Measurements from ENCODE around the gene BNC2. TPM values are rescaled to one million over a fixed set of nuclear protein-coding genes. Genes with fewer than 3 reads are reported as not detected.

Gene BNC2
- total RNA-seq, 1 donor from 2014 or later = not detected

DNA sequence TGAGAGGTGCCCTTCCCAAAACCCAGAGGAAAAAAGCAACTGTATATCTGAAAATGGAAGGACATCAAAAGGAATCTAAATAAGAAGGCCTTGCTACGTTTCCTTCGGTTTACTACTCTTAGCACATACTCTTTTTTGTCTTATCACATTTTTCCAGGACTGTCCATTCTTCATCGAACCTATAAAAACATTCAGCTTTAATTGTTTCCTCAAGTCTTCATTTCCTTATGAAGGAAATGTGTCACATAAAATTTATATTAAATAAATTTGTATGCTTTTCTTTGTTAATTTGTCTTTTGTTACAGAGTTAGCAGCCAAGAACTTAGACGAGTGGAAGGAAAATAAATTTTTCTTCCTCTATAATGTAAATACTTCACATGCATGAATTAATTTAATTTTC is 255.0 kb downstream of the BNC2 start:
- Mint-ChIP-seq H3K4me3 (no peak overlapping the region), H3K4me1 (ENCODE audit: low read depth) (no peaks in the 10 kb centered on the region), H3K9me3 (no peaks in the 10 kb centered on the region), H3K27ac (no peak overlapping the region), H3K27me3 (ENCODE audit: insufficient read depth) (no peaks in the 10 kb centered on the region), H3K36me3 (ENCODE audit: low read depth) (no peaks in the 10 kb centered on the region)
- intact Hi-C loops (cut with micrococcal nuclease) = no loop called here
- DNase-seq (ENCODE audit: low spot score) = no peak

DNA sequence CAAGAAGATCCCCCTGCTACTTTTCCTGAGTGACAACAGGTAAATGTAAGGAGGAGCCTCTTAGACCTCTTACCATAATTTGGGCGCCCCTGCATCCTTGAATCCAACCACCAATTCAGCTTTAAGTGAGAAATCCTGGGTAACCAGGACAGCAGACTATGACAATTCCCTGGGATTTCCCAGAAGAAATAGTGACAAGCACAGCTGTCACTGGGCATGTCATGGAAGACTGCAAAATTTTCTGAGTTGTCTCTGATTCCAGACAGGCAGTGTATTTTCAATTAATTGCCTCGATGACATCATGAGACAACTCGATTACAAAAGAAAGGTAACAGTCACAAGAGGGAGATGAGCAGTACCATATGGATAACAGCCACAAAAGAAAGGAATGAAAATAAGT is 256.9 kb downstream of the BNC2 start:
- Mint-ChIP-seq H3K4me3 (no peak overlapping the region), H3K9me3 (no peaks in the 10 kb centered on the region), H3K36me3 (ENCODE audit: low read depth) (no peaks in the 10 kb centered on the region), H3K27ac (no peak overlapping the region), H3K27me3 (ENCODE audit: insufficient read depth) (no peaks in the 10 kb centered on the region), H3K4me1 (ENCODE audit: low read depth) (no peaks in the 10 kb centered on the region)
- no peak for DNase-seq (ENCODE audit: low spot score)
- intact Hi-C loops (cut with micrococcal nuclease) = no loop called here

DNA sequence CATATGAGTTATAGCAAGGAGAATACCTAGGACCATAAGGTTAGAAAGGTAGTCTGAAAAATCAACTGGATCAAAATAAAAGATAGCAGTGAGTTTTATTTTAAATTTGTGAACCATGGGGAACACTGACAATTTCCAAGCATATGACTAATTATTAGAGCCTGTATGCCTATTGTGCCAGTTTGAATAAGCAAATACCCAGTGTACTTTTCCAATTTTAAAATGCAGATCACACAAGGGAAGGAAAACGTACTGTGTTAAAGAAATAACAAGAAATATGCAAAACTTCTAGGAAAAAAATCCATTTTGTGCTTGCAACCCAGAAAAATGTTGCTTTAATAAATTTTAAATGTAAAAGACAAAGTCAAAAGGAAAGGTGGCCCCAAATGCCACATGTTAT is 257.4 kb downstream of the BNC2 start:
- DNase-seq (ENCODE audit: low spot score) = no peak
- Mint-ChIP-seq H3K4me1 (ENCODE audit: low read depth) (no peaks in the 10 kb centered on the region), H3K36me3 (ENCODE audit: low read depth) (no peaks in the 10 kb centered on the region), H3K9me3 (no peaks in the 10 kb centered on the region), H3K4me3 (no peak overlapping the region), H3K27ac (no peak overlapping the region), H3K27me3 (ENCODE audit: insufficient read depth) (no peaks in the 10 kb centered on the region)
- intact Hi-C loops (cut with micrococcal nuclease) = no loop called here

DNA sequence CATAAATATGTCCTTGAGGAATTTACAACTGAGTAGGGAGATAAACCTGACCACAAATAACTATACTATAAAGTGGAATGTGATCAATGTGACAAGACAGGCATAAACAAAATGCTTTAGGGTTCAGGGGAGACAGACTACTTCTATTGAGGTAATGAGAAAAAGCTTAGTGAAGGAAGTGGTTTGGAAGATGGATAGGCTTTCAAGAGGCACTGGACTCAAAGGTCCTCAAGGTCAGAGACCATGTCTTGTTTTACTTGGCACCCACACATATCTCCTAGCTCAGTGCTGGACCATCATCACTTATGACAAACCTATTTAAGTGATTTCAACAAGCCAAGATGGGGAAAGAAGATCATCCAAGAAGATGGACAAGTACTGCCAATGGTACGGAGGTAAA is 257.8 kb downstream of the BNC2 start:
- H3K4me3 Mint-ChIP-seq = no peak overlapping the region
- no peaks in the 10 kb centered on the region for H3K9me3 Mint-ChIP-seq
- no peak for DNase-seq (ENCODE audit: low spot score)
- intact Hi-C loops (cut with micrococcal nuclease) = no loop called here
- no peaks in the 10 kb centered on the region for H3K36me3 Mint-ChIP-seq (ENCODE audit: low read depth)
- H3K27ac Mint-ChIP-seq = no peak overlapping the region
- H3K4me1 Mint-ChIP-seq (ENCODE audit: low read depth) = no peaks in the 10 kb centered on the region
- H3K27me3 Mint-ChIP-seq (ENCODE audit: insufficient read depth) = no peaks in the 10 kb centered on the region

DNA sequence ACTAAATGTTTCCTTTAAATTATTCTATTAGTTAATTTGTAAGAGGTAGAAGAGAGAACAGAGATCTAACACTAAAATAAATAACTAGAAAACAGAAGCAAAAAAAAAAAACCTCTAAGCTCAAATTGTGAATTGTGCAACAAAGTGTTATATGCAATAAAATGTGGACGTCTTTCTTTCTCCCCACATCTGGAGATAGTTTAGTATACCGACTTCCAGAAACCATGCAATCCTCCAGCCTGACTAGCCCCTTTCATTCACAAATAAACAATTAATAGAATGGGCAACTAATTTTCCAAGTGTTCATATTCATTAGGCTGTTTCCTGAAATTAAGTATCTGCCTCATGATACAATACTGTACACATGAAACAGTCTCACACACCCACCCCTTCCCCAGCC is 258.5 kb downstream of the BNC2 start:
- H3K4me1 Mint-ChIP-seq (ENCODE audit: low read depth) = no peaks in the 10 kb centered on the region
- intact Hi-C loops (cut with micrococcal nuclease) = no loop called here
- no peak for DNase-seq (ENCODE audit: low spot score)
- no peaks in the 10 kb centered on the region for H3K9me3 Mint-ChIP-seq
- H3K4me3 Mint-ChIP-seq = no peak overlapping the region
- no peaks in the 10 kb centered on the region for H3K27me3 Mint-ChIP-seq (ENCODE audit: insufficient read depth)
- no peaks in the 10 kb centered on the region for H3K36me3 Mint-ChIP-seq (ENCODE audit: low read depth)
- H3K27ac Mint-ChIP-seq = no peak overlapping the region

DNA sequence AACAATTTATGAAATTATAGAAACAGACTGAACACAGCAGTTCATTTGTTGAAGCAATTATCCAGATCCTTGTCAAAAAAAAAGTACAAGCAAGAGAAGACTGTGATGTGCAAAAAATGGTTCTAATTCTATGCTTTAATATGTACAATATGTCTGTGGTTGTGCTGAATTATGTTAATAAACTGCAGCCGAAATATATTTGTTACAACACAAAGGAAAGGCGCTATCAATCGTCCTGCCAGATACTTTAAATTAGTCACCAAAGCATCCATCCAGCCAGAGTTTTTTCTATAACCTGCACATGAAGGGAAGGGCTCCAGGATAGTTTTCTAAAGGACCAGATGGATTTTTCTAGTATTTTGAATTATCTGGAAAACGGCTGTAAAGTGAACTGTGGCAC is 259.5 kb downstream of the BNC2 start:
- H3K27ac Mint-ChIP-seq = no peak overlapping the region
- H3K36me3 Mint-ChIP-seq (ENCODE audit: low read depth) = no peaks in the 10 kb centered on the region
- H3K9me3 Mint-ChIP-seq = no peaks in the 10 kb centered on the region
- no peaks in the 10 kb centered on the region for H3K27me3 Mint-ChIP-seq (ENCODE audit: insufficient read depth)
- no peak overlapping the region for H3K4me3 Mint-ChIP-seq
- no peak for DNase-seq (ENCODE audit: low spot score)
- intact Hi-C loops (cut with micrococcal nuclease) = no loop called here
- no peaks in the 10 kb centered on the region for H3K4me1 Mint-ChIP-seq (ENCODE audit: low read depth)

DNA sequence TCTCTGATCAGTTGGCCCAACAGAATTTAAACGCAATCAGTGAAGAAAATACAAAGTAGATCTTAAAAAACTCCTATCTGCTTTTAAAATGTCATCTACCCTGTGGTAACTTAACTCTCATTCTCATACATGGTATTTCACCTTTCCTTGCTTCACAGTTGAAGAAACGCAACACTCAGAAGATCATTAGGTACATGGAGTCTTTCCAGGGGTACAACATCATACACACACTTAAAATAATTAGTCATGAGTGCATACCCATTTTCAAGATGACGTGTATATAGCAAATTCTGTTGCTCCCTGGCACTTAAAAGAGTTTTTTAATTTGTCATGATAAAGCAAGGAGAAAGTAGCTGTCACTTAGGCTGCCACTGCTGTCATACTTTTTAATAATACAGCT is 259.9 kb downstream of the BNC2 start:
- Mint-ChIP-seq H3K4me3 (no peak overlapping the region), H3K27ac (no peak overlapping the region)
- intact Hi-C loops (cut with micrococcal nuclease) = no loop called here

DNA sequence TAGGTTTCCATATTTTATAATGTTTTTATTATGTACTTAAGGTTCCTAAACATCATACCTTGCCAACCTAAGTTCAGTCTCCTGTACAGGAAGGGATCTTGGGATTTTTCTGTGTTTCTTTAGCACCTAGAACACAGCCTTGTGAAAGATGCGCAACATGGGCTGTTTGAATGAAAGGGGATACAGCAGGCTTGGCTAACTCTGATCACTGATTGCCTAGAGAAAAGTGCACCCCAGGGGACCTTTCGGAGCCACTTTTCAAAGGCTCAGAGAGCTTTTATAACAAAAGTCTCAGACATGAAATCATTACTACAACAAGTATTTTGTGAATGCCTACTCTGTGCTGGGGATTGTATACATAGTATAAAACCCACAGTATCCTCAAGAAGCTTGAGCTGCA is 261.6 kb downstream of the BNC2 start:
- Mint-ChIP-seq H3K4me1 (ENCODE audit: low read depth) (no peaks in the 10 kb centered on the region), H3K4me3 (no peak overlapping the region), H3K36me3 (ENCODE audit: low read depth) (no peaks in the 10 kb centered on the region), H3K27me3 (ENCODE audit: insufficient read depth) (no peaks in the 10 kb centered on the region), H3K27ac (no peak overlapping the region), H3K9me3 (no peaks in the 10 kb centered on the region)
- intact Hi-C loops (cut with micrococcal nuclease) = no loop called here
- no peak for DNase-seq (ENCODE audit: low spot score)

More for the DNA sequence above, 259.9 kb downstream of the BNC2 start:
- Mint-ChIP-seq H3K36me3 (ENCODE audit: low read depth) (no peaks in the 10 kb centered on the region), H3K4me1 (ENCODE audit: low read depth) (no peaks in the 10 kb centered on the region), H3K9me3 (no peaks in the 10 kb centered on the region), H3K27me3 (ENCODE audit: insufficient read depth) (no peaks in the 10 kb centered on the region)
- no peak for DNase-seq (ENCODE audit: low spot score)

DNA sequence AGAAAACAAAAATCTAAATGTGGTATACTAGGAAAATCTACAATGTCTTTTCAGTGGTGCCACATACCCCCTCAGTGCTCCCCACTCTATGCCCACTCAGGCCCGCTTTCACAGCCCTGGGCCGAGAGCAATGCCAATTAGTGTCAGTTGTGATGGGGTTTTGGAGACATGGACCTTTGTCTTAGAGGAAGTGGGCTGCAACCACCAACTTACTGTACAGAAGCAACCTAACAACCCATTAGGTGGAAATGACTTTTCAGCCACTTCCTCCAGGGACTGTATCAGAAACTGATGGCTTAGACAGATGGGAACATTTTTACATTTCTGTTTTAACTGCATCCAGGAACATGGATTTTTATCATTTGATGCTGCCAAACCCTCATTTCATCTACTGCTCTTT is 268.0 kb downstream of the BNC2 start:
- intact Hi-C loops (cut with micrococcal nuclease) = no loop called here
- Mint-ChIP-seq H3K36me3 (ENCODE audit: low read depth) (no peaks in the 10 kb centered on the region), H3K27ac (no peak overlapping the region), H3K9me3 (no peaks in the 10 kb centered on the region), H3K27me3 (ENCODE audit: insufficient read depth) (no peaks in the 10 kb centered on the region), H3K4me3 (no peak overlapping the region), H3K4me1 (ENCODE audit: low read depth) (no peaks in the 10 kb centered on the region)
- no peak for DNase-seq (ENCODE audit: low spot score)

DNA sequence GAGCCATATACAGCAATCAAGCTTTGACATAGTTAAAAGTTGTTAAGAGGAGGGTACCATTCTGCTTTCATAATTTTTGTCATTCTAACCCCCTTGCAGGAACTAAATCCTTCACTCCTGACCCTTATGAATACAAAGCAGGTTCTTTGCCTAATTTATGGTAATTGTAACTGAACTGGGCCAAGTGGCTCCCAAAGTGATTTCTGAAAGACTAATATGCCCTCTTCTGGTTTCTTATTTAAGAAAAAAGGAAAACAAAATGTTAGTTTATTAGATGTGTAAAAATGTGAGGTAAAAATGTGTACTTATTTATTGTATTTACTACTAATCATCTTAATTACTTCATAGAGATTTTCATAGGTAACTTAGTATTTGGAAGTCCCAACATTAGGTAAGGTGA is 268.5 kb downstream of the BNC2 start:
- no peaks in the 10 kb centered on the region for H3K36me3 Mint-ChIP-seq (ENCODE audit: low read depth)
- H3K4me3 Mint-ChIP-seq = no peak overlapping the region
- intact Hi-C loops (cut with micrococcal nuclease) = no loop called here
- no peaks in the 10 kb centered on the region for H3K27me3 Mint-ChIP-seq (ENCODE audit: insufficient read depth)
- H3K4me1 Mint-ChIP-seq (ENCODE audit: low read depth) = no peaks in the 10 kb centered on the region
- DNase-seq (ENCODE audit: low spot score) = no peak
- no peak overlapping the region for H3K27ac Mint-ChIP-seq
- H3K9me3 Mint-ChIP-seq = no peaks in the 10 kb centered on the region

DNA sequence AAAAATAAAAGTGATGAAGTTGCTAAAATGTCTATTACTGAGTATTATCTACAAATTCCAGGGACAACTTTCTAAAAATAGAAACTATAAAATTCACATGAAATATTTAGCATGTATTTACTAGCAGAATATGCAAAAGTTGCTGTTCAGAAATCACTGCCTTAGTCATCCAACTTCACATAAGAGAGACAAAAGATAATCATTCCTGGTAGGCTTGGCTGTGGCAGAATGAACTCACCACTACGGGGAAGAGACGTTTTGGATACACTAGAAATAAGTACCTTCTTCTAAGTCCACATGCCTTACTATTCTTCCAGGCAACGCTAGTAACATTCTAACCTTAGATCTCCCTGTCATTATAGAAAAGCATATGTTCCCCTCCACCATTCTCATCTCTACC is 272.2 kb downstream of the BNC2 start:
- DNase-seq (ENCODE audit: low spot score) = no peak
- intact Hi-C loops (cut with micrococcal nuclease) = no loop called here
- Mint-ChIP-seq H3K4me1 (ENCODE audit: low read depth) (no peaks in the 10 kb centered on the region), H3K9me3 (no peaks in the 10 kb centered on the region), H3K27me3 (ENCODE audit: insufficient read depth) (no peaks in the 10 kb centered on the region), H3K4me3 (no peak overlapping the region), H3K27ac (no peak overlapping the region), H3K36me3 (ENCODE audit: low read depth) (no peaks in the 10 kb centered on the region)

DNA sequence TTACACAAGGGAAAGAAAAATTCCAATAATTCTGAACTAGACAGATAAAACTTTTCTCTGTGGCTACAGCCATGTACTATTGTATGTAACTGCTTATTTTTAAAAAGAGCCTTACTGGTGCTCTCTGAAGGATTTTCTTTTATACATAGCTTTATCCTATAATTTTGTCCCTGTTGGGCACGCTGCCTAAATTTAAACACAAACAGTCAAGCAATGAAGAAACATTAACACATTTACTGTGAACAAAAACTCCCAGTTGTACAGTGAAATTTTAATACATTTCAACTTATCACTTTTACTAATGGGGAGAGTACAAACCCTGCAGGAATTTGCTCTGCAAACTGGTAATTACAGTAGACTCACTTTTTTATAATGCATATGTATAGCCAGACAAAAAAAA is 273.3 kb downstream of the BNC2 start:
- no peaks in the 10 kb centered on the region for H3K4me1 Mint-ChIP-seq (ENCODE audit: low read depth)
- no peak for DNase-seq (ENCODE audit: low spot score)
- no peaks in the 10 kb centered on the region for H3K27me3 Mint-ChIP-seq (ENCODE audit: insufficient read depth)
- H3K9me3 Mint-ChIP-seq = no peaks in the 10 kb centered on the region
- H3K4me3 Mint-ChIP-seq = no peak overlapping the region
- H3K27ac Mint-ChIP-seq = no peak overlapping the region
- H3K36me3 Mint-ChIP-seq (ENCODE audit: low read depth) = no peaks in the 10 kb centered on the region
- intact Hi-C loops (cut with micrococcal nuclease) = no loop called here

DNA sequence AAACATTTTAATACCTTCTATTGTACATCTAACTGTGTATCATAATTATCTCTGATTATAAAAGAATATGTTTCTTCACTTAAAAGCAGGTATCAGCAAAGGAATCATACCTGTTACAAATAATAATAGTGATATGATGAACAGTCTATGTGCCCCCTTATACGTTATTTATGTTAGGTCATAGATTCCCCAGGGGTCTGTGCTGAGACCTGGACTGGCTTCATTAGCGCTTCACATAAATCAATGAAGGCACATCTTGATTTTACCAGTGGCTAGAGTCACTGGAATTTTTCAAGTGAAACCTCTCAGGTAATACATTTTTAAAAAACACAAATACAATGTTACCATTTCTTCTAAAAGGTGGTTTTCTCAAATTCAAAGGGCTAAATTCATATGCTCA is 275.2 kb downstream of the BNC2 start:
- Mint-ChIP-seq H3K4me3 (no peak overlapping the region), H3K27me3 (ENCODE audit: insufficient read depth) (no peaks in the 10 kb centered on the region), H3K9me3 (no peaks in the 10 kb centered on the region), H3K36me3 (ENCODE audit: low read depth) (no peaks in the 10 kb centered on the region), H3K27ac (no peak overlapping the region), H3K4me1 (ENCODE audit: low read depth) (no peaks in the 10 kb centered on the region)
- intact Hi-C loops (cut with micrococcal nuclease) = no loop called here
- no peak for DNase-seq (ENCODE audit: low spot score)

DNA sequence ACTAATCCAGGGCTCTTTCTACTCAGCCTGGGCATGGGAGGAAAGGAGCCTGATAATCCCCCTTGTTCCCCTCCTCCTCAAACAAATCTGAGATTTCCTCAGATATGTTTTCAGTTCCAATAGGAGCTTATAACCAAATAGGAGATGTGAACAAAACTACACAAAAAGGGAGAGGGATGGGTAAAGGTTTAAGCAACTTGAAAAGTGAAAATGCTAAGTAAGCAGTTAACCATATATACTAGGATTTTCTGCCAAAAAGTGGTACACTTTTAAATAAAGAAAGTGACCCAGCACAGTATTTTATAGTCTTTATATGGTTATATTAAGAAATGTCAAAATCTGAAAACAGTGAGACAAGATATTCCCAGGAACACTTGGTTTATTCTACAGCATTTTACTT is 275.7 kb downstream of the BNC2 start:
- no peaks in the 10 kb centered on the region for H3K9me3 Mint-ChIP-seq
- no peaks in the 10 kb centered on the region for H3K27me3 Mint-ChIP-seq (ENCODE audit: insufficient read depth)
- H3K27ac Mint-ChIP-seq = no peak overlapping the region
- no peaks in the 10 kb centered on the region for H3K4me1 Mint-ChIP-seq (ENCODE audit: low read depth)
- H3K36me3 Mint-ChIP-seq (ENCODE audit: low read depth) = no peaks in the 10 kb centered on the region
- H3K4me3 Mint-ChIP-seq = no peak overlapping the region
- DNase-seq (ENCODE audit: low spot score) = no peak
- intact Hi-C loops (cut with micrococcal nuclease) = no loop called here

Measured in activated T-helper 1 cell treated with anti-CD3 and anti-CD28 coated beads, Interleukin-12 subunit alpha, Interleukin-12 subunit beta, Interleukin-2, Interleukin-4 antibody, amounts not matched to agents 30 ng/mL and 10 ng/mL and 1 ng/mL, durations not matched to agents 14 hours and 24 hours and 36 hours (primary cell).